Endometrial microvascular endothelial cells (primary cell): ENCODE measurements around the gene MTRR. TPM values are rescaled to one million over a fixed set of nuclear protein-coding genes. Genes with fewer than 3 reads are reported as not detected.

Experiments
- in situ Hi-C: cut with HindIII; loops from 2 replicates; pipeline ENCODE4 v1.10.0; 2017; ENCODE audit warnings: low sequenced_read_pairs, low pct_unique_long_range_greater_than_20kb; ENCODE audit errors: inconsistent ontology term
- total RNA-seq: library from RNA; depleted of rRNA; stranded (reverse); fragments of >200 nt; gene quantifications from one replicate; pipeline ENCODE4 v1.2.3, GENCODE V29; 2015; ENCODE audit errors: inconsistent ontology term

MTRR gene
- 26.9 TPM for total RNA-seq

DNA sequence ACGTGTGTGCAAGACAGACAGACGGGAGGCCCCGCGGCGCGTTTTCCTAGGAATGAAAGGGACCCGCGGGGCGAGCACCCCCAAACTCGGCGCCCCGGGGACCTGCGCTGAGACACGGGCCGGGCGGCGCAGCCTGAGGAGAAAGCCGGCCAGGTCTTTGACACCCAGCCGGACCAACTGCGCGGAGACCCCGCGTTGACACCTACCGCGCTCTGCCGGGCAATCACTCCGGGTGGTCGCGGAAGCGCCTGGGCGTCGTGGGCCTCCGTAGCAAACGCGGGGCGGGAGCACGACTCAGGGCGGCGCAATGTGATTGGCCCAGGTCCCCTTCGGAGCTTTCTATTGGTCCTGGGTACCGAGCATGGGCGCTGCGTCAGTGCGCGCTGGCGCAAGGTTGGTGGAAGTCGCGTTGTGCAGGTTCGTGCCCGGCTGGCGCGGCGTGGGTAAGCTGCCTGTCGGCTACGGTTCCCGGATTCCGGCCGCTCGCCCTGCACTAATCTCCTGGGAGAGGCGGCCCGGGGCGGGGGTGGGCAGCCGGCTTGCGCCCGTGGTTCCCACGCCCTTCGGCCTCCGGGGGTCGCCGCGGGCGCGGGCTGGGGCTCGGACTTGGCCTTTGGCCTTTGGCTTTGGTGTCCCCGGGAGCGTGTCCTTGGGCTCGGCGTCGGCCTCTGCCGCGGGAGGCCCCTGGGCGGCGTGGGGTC lies at the start of gene MTRR, which contains the start of gene FASTKD3:
TSS of gene MTRR (plus strand) at position 376 of the 701 bp plus-strand sequence. CDS start 1,647 bp downstream, outside the sequence.
TSS of gene FASTKD3 (minus strand) at position 259 of the 701 bp plus-strand sequence. CDS start 948 bp downstream, outside the sequence.
- in situ Hi-C loops, result no loop called here

DNA sequence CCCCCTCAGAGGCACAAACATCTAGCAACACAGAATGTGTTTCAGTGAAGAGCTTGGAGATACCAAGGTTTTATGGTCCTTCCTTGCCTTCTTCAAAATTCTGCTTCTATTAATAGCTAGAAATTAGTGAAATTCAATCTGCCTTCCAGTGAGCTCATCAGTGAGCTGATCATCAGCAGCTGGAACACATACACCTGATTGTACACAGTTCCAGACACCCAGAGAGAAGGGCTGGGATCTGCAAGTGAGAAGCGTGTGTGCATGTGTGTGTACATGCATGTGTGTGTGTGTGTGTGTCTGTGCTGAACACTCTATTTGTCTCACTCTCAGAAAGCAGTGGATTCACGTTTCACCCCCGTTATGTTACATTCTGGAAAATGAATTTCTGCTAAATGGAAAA lies 46.5 kb upstream of the MTRR start:
- in situ Hi-C loops, result no loop called here

DNA sequence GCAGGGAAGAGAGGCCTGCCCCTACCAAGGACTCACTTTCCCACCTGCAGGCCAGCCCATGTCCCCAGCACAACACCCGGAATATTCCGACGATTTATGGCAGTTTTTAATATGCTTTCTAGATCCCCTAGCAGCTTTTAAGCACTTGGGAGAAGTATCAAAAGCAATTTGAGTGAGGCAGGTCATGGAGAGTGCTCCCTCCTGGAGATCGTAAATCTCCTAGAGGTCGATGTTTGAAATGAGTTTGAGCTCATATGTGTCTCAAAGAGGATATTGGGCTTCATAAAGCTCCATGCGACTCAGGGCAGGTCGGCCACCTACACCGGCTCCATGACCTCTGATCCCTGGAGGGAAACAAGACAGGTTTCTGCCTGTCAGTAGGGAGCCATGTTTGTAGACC lies 45.4 kb upstream of the MTRR start:
- in situ Hi-C loops, result no loop called here

DNA sequence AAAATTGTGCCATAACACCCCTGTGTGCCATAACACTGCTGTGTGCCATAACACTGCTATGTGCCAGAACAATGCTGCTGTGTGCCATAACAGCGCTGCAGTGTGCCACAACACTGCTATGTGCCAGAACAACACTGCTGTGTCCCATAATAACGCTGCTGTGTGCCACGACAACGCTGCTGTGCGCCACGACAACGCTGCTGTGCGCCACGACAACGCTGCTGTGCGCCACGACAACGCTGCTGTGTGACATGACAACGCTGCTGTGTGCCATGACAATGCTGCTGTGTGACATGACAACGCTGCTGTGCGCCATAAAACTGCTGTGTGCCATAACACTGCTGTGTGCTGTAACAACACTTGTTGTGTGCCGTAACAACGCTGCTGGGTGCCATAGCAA lies 44.0 kb upstream of the MTRR start:
- in situ Hi-C loops, result no loop called here

DNA sequence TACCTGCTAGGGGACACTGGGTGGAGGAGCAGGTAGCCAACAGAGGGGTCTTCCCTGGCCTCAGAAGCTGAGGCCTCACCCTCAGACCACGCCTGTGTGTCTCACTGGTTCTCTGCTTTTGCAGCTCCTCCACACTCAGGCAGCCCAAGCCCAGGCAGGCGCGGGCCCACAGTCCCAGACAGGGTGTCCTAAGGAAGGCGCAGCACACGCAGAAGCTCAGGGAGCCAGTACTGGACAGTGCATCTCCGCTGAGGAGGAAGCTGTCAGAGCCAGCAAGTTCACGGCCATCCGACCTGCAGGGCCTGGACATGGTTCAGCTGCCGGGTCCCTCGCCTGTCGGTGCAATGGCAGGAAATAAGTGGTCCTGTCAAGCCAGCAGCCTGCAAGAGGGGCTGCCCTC lies 43.3 kb upstream of the MTRR start:
- in situ Hi-C loops, result no loop called here

DNA sequence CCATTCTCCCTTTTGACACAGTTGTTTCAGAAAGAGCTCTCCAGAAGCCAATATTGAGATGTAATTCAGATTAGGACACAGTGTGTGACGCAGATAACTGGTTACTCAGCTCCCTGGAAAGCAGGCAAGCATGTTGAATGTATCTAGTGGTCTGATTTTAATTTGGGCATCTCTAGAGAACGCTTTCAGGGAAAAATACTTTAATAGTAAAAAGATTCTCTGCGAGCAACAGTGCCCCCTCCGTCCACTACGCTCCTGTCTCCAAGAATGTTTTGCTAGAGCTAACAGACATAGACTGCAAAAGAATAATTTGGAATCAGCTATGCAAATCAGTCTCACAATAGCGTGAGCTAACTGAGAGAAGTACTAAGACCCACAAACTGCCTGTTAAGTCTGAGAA lies 41.3 kb upstream of the MTRR start:
- in situ Hi-C loops, result no loop called here

DNA sequence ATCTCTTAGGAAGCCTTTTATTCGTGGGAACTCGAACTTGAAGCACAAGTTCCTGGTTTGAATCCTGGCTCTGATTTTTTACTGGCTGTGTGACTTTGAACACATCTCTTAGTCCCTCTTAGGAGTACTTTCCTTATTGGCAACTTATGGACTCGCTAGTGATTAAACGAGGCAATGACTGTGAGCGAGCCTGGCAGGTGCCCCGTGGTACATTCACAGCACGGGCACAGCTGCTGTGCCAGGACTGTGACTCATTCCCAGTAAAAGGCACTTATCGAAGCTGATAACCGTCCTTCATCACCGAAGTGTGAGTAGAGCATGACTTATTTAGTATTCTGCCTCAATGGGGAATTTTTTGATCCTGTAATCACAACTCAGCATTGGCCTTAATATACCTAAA lies 40.7 kb upstream of the MTRR start:
- in situ Hi-C loops, result no loop called here

DNA sequence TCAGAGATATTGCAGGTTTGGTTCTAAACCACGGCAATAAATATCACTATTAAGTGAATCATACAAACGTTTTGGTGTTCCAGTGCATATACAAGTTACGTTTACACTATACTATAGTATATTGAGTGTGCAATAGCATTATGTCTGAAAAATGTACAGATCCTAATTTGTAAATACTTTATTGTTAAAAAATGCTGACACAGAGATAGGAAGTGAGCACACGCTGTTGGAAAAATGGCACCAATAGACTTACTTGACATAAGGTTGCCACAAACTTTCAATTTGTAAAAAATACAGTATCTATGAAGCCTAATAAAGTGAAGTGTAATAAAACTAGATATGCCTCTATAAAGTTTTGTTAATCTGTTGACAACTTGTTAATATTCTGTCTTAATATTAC lies 34.0 kb upstream of the MTRR start:
- in situ Hi-C loops, result no loop called here

DNA sequence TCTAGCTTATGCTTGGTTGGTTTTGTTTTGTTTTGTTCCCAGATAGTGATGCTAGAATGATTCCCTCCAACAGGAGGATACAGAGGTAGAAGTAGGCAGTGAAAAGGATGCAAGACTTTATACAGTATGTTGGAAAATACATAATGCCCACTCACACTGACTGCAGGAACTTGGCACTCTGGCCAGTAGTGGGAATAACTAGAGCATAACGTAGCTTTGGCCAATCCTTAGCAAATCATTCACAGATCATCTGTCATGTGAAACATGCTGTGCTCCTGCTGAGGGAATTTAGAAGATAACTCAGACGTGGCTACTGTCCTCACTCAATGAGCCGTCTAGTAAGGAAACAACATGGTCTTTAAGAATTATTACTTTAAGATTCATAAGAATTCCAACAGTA lies 31.5 kb upstream of the MTRR start:
- in situ Hi-C loops, result no loop called here

DNA sequence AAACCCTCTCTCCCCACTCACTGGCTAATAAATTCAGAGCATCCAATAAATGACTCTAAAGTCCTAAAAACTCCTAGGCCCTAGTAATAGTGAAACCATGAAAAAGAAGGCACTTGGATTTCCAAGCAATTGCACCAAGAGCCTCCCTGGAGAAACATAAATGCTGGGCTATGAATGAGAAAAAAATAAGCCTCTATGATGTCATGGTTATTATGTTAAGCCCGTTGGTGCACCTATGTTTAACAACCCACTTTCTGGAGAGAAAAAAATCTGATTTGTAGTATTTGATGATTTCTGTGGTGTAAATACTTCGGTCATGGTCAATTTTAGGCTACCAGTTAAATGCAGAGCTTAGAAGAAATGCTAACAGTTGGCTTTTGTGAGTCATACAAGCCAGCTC lies 26.4 kb upstream of the MTRR start:
- in situ Hi-C loops, result no loop called here

DNA sequence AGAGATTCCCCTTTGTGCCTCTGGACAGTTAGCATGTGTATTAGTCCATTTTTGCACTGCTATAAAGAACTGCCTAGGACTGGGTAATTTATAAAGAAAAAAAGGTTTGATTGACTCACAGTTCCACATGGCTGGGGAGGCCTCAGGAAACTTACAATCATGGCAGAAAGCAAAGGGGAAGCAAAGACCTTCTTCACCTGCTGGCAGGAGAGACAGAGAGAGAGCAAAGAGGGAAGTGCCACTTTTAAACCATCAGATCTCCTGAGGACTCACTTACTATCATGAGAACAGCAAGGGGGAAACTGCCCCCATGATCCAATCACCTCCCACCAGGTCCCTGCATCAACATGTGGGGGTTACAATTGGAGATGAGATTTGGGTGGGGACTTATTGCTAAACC lies 24.0 kb upstream of the MTRR start:
- in situ Hi-C loops, result no loop called here

DNA sequence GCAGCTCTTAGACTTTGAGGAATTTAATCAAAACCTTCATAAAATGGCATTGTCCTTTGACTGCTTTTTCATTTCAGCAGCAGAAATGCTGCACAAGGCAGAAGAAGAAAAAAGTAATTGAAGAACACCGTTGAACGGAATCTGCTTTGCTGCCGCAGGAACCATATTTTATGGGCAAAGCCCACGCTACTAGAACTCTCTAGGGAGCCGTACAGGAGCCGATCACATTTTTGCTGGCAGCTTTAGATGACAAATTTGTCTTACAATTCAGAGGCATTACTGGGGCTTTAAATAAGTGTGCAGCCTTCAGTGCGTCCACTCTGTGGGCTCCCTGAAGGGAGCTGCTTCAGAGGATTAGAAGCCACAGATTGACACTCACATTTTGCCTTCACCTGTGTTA lies 23.4 kb upstream of the MTRR start:
- in situ Hi-C loops, result no loop called here

DNA sequence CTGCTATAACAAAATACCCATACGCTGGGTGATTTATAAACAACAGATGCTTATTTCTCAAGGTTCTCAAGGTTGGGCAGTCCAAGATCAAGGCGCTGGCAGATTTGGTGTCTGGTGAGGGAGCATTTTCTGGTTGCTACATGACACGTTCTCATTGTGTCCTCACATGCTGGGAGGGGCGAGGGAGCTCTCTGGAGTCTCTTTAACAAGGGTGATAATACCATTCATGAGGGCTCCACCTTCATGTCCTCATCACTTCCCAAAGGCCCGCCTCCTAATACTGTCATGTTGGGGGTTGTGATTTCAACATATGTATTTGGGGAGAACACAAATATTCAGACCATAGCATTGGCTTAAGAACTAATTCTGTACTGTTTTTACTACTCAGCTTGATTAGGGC lies 22.6 kb upstream of the MTRR start:
- in situ Hi-C loops, result no loop called here

DNA sequence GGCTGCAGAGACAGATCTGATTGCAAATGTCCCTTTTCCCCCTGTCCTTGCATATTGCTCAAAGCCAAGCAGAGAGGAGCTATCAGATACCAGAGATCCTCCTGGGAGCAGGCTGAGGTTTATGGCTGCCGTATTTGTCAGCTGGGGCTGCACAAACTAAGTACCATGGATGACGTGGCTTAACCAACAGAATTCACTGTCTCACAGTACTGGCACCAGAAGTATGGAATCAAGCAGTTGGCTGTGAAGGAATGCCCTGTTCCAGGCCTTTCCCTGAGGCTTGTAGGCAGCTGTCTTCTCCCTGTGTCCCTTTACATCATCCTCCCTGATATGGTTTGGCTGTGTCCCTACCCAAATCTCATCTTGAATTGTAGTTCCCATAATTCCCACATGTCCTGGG lies 20.7 kb upstream of the MTRR start:
- in situ Hi-C loops, result no loop called here

DNA sequence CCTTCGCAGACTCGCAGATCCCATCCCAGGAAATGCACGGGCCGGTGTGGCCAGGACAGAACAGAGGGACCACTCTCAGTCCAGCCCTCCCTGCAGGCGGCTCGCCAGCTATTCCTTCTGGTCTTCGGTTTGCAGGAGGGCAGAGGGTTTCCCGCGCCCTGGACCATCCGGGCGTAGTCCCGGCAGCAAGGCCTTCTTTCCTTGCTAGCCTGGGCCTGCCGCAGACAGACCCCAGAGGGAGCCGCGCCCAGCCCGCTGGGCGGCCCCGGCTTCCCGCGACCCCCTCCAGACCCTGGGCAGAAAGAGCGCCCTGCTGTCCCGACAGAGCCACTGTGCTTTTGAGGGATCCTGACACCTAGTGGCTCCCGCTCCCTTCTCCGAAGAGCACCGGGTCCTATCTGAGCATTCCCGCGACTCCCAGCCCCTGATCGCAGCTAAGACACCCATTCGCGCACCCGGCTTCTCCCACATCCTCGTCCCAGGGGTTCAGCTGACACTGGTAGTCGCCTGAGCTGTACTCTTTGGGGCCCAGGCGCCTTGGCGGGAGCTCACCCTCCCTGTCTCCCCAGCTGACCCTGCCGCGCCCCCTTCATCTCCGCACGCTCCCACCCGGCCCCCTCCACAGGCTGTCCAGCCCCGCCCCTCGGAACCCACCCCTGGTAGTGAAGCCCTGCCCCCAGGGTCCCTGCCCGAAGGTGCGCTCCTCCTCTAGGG lies 19.1 kb upstream of the MTRR start:
- in situ Hi-C loops, result no loop called here

DNA sequence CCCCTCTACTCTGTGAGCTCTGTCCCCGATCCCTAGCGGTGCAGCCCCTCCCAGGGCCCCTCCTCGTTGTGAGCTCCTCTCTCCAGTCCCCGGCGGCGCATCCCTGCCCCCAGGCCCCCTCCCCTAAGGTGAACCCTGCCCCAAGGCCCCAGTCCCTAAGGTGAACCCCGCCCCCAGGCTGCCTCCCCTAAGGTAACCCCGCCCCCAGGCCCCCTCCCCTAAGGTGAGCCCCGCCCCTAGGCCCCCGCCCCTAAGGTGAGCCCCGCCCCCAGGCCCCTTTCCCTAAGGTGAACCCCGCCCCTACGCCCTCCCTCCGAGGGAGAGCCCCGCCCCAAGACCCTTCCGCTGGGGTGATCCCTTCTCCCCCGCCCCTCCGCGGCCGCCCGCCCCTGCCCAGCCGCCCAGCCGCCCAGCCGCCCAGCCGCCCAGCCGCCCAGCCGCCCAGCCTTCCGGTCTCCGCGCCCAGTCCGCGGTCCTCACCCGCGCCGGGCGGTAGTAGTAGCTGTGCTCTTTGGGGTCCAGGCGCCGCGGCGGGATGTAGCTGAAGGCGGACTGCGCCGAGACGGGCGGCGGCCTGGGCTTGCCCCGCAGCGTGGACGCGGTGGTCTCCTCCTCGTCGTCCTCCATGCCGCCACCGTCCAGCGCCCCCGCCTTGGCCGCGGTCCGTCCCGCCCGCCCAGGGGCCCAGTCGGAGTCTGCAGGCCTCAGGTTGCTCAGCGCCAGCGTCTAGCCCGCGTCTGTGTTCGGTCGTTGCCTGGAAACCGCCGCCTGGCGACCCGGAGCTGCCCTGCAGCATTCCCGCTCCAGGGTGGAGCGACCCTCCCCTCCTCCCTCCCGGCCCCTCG lies 18.3 kb upstream of the MTRR start, which contains the start of gene CFAP90:
TSS of gene CFAP90 (minus strand) at position 739 of the 845 bp plus-strand sequence. CDS start at position 627, 112 bp downstream.
- in situ Hi-C loops, result no loop called here

DNA sequence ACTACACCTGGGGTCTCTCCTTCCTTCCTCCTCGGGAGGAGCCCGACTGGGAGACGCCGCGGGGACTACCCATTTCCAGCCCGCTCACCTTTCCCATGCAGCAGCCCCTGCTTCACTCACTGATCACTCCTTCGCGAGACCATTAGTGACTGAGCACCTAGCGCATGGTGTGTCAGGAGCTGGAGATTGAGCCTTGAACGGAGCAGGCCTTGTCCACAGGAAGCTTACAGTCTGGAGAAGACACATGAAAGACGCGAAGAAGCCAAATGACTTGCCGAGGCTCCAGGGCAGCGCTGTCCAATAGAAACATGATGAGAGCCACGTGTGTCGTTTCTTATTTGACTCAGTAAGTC lies 17.7 kb upstream of the MTRR start:
- in situ Hi-C loops, result no loop called here

DNA sequence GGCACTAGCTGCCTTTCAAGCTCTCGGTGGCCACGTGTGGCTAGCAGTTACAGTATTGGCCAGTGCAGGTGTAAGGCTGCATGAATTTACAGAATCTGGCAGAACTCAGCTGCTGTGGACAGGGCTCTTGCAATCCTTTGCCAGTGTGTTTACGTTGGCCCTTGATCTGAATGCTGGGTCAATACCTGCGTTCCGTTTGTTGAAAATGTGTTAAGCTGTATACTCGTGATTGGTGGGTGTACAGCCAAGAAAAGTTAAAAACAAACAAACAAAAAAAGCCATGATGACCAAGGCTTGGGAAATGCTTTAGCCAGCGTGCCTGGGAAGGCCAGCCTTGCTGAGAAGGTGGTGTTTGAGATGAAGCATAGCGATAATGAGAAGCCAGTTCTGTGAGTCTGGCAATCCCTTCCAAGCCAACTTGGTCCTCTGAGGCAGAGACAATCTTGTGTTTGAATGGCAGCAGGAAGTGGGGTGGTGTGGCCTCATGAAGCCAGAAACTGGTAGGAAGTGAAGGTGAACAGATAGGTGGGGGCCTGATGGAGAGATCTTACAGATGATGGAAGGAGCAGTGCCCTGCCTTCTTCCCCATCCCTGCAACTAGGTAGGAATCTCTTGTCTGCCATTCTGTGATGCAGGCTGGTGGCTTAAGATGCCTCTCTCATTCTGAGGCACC lies 17.2 kb upstream of the MTRR start:
- in situ Hi-C loops, result no loop called here

DNA sequence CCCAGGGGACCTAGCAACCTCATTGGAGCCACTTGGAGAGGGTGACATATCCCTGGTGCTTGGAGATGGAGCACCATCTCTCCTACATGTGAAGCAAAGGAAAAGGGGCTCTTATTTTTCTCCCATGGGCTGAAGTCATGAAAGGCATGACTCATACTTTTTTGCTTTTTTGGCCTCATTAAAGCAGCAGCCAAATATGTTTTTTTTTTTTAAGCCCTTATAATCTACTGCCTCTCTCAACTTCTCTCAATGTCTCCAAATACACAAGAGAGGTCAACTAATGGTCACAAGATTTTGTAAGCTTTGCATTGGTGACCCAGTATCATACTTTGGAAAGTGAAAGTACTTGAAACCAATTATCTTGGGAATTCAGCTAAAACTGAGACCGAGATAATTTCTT lies 16.4 kb upstream of the MTRR start:
- in situ Hi-C loops, result no loop called here
